GM18907 (cell line): Measurements from ENCODE around the gene TPST1.
"Not testable (repeated sequence)": the region's sequence is repeated elsewhere in the genome, so short reads cannot be mapped to it uniquely, and the experiment has no call there.

Source experiments
- ATAC-seq: cut with Tn5 transposase; IDR thresholded peaks from one replicate; pipeline ENCODE4 v1.9.1; 2021; ENCODE audit warnings: mild to moderate bottlenecking, moderate library complexity; ENCODE audit not compliant: unreplicated experiment

Gene TPST1

GRCh38 chr7:66324985-66325384 lies 119.9 kb downstream of the TPST1 start:
- not testable (repeated sequence) for ATAC-seq

GRCh38 chr7:66326501-66327215 lies 121.5 kb downstream of the TPST1 start:
- ATAC-seq = no peak

- no peak for ATAC-seq
These were observed 125.8 kb downstream of the TPST1 start for GRCh38 chr7:66330961-66331360.

- no peak for ATAC-seq
These were observed 126.7 kb downstream of the TPST1 start for GRCh38 chr7:66331883-66332282.

- no peak for ATAC-seq
These were observed 128.3 kb downstream of the TPST1 start for GRCh38 chr7:66333443-66333842.

GRCh38 chr7:66335318-66335717 lies 130.2 kb downstream of the TPST1 start:
- ATAC-seq = no peak

- ATAC-seq = no peak
These were observed 131.6 kb downstream of the TPST1 start for GRCh38 chr7:66336760-66337159.

GRCh38 chr7:66339141-66339540 lies 134.0 kb downstream of the TPST1 start:
- no peak for ATAC-seq

GRCh38 chr7:66344166-66344565 lies 139.0 kb downstream of the TPST1 start:
- ATAC-seq = no peak

GRCh38 chr7:66348531-66348930 lies 143.4 kb downstream of the TPST1 start:
- ATAC-seq = no peak

GRCh38 chr7:66348959-66349358 lies 143.8 kb downstream of the TPST1 start:
- ATAC-seq = no peak

GRCh38 chr7:66352071-66352470 lies 146.9 kb downstream of the TPST1 start:
- ATAC-seq = no peak

GRCh38 chr7:66353547-66353946 lies 148.4 kb downstream of the TPST1 start:
- no peak for ATAC-seq

- ATAC-seq = no peak
These were observed 150.6 kb downstream of the TPST1 start for GRCh38 chr7:66355756-66356155.

GRCh38 chr7:66356277-66356721 lies 151.2 kb downstream of the TPST1 start:
- no peak for ATAC-seq

GRCh38 chr7:66357087-66357486 lies 152.0 kb downstream of the TPST1 start:
- ATAC-seq = no peak

GRCh38 chr7:66359656-66360211 lies 154.6 kb downstream of the TPST1 start:
- ATAC-seq = no peak

- no peak for ATAC-seq
These were observed 157.0 kb downstream of the TPST1 start for GRCh38 chr7:66362136-66362535.

- ATAC-seq = no peak
These were observed 158.5 kb downstream of the TPST1 start for GRCh38 chr7:66363635-66364034.

- not testable (repeated sequence) for ATAC-seq
These were observed 159.9 kb downstream of the TPST1 start for GRCh38 chr7:66365031-66365430.

GRCh38 chr7:66371096-66371824 lies 166.1 kb downstream of the TPST1 start:
- no peak for ATAC-seq
